ENCODE results near the gene CNPY1.

CNPY1 gene

DNA sequence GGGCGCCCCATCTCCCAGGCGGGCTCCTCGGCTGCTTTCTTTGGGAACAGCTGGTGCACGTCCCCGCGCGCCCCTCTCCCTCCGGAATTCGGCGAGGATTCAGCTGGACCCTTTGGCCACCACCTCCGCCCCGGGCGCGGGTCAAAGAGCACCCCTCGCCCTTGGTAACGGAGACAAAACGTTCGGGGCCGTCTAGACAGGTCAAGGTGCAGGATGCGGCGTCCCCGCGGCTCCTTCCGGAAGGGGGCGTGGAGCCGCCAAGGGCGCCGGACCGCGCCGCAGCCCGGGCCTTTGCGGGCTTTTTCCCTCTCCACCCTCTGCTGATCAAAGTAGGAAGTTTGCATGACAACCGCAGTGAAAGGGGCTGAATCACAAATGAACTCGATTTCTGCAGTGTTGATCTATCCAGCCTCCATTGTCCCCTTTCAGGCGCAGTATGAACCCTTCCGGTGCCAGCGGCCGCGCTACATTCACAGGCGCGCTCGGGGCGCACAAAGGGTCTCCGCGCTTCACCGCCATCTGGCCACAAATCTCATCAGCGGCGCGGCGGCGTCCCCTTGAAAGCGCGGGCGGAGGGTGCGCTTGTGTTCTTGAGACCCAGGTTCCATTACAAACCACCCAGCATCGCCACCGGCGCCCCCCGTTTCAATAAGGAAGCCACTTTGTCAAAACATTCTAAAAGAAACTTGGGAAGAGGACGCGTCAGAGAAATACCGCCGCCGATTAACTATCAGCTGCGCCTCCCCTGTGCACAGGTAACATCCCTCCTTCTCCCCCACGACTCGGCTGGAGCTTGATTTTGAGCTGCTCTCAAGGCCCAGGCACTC is 36.4 kb downstream of the CNPY1 start:
- no peak for FAIRE-seq

DNA sequence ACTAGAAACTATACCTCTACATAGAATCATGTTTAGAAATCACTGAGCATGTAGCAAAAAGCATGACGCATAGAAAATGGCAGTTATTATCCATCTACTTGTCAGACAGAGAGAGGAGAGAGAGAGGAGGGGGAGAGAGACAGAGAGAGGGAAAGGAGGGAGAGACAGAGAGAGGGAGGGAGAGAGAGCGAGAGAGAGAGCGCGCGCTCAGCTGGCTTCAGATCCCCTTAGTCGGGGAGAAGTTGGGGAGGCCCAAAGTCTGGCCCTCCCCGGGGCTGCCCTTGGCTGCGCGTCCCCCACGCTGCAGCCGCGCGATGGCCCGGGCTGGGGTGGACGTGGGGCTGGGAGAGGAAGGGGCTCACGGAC is 37.0 kb downstream of the CNPY1 start:
- no peak for FAIRE-seq

GRCh38 chr7:155508376-155509358 is 37.7 kb downstream of the CNPY1 start:
- FAIRE-seq, result no peak

GRCh38 chr7:155507576-155507975 is 38.8 kb downstream of the CNPY1 start:
- FAIRE-seq, result no peak

DNA sequence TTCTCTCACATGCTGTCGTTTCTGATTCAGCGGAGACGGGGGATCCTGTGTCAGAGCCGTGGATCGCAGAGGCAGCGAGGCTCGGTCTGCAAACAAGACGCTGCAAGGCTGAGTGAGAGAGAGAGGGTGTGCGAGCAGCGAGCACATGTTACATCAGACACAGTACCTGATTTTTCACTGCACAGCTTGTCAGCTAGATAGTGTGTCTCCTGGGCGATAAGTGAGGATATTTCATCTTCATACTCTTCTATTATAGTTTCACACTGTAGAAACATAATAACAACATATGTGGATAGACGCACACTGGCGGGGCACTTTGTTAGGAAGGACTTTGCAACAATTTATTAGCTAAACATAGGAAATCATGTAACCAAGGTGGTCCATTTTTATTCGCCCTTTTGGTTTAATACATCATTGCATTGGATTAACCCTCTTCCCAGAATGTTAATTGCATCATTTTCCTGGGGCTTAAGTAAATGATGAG is 39.5 kb downstream of the CNPY1 start:
- FAIRE-seq, result no peak

GRCh38 chr7:155505422-155505793 is 41.0 kb downstream of the CNPY1 start:
- no peak for FAIRE-seq

DNA sequence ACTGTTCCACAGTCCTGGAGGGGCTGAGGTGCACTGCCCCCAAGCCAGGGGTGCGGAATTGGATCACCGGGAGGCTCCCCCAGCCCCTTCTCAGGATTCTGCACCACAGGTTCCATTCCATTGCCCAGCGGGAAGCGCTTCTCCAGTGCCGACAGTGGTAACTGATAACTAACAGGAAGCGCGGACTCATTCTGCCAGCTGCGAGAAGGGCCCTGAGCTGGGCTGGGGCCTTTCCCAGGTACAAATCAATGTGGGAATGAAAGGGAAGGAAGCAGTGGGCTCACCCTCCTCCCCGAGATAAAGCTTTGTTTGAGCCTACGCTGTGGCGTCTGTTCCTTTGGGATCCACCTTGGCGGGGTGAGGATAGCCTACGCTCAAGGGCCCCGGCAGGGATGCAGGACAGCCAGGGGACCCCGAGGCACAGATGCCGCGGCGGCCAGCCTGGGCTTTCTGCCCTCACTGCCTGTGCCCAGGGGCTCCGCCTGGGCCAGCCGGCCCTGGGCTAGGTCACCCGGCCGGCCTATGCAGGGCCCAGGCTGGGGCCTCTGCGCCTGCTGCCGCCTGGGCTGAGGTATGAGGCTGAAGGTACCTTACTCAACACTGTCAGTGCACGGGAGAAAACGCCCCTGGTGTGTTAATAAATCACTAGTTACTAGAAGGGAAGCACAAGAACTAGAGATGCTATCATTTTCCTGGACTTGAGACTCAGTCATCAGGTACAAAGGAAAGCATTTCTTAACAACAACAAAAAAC is 49.0 kb downstream of the CNPY1 start:
- FAIRE-seq, result no peak

DNA sequence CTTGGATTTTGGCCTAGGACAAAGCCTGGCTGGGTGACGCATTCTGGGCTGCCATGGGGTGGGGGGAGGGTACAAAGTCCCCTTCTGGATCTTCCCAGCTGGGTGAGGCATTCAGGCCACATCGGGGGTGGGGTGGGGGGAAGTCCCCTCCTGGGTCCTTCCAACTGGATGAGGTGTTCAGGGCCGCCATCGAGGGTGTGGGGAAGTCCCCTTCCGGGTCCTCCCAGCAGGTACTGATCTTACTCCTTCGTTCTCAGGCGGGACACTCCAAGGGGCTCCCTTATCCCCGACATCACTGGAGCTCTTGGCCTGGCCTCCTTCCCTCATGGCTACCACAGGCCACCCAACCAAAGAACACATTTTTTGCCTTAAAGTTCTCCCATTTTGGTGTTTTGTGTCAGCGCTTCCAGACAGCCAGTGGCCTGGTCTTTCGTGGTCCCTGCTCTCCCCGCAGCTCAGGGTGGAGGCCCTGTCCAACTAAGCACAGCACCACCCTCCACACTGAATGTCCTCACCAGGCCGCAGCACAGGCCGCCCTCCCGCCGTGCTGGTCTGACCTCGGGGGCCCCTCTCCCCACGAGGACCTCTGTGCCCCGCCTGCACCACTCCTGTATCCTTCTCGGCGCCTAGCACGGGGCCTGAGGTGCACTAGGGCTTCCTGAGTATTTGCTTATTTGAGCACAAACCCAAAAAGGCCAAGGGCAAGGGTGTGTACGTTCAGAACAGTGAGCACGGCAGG is 49.9 kb downstream of the CNPY1 start:
- no peak for FAIRE-seq

DNA sequence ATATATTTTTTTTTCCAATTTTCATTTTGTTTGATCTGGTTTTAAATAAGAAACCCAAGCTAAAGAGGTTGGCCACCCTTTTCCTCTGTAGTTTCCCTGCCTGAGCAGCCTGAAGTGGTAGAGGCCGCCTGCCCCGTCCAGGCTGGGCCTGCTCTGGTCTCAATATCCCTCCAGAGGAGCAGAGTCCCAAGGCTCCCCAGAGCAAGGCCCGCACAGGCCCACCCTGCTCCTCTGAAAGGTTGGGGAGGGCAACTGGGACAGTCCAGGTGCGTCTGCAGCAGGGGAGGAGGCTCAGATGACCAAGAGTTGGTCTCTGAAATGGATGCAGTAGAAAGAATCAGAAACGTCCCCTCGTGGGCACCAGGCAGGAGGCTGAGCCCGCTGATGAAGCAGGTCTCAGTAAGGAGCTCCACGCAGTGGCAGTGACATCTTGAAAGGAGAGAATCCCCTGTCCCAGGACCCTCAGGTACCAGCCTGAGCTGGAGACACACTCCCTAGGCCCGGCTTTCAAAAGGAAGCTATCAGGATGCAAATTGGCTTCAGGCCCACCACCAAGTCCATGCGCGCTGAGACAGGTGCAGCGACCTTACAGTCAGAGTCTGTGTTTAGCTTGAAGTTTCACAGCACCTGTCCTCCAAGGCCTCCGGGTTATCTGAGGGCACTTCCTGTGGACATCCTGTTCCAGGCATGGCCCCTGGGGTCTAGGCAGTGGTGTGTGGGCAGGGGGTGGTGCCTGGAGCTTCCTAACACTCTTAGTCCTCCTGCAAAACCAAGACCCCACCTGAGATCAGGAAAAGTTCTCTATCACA is 50.7 kb downstream of the CNPY1 start:
- FAIRE-seq, result no peak

DNA sequence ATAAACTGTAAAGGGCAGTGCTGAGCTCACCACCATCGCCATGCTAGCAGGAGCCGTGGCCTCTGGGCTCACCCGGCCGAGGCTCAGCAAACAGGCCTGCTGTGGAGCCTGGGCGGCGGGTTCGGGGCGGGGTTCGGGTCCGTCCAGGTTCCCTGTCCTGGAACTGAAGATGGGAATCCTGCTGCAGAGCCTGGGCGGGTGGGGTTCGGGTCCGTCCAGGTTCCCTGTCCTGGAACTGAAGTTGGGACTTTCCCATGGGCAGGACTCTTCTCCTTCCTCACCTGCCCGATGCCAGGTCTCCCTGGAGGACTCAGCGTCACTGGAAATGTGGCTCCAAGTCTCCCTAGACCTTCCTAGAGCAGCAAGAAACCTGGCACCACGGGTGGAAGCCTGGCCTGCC is 51.8 kb downstream of the CNPY1 start:
- no peak for FAIRE-seq

GRCh38 chr7:155493744-155494538 is 52.4 kb downstream of the CNPY1 start:
- FAIRE-seq, result no peak

DNA sequence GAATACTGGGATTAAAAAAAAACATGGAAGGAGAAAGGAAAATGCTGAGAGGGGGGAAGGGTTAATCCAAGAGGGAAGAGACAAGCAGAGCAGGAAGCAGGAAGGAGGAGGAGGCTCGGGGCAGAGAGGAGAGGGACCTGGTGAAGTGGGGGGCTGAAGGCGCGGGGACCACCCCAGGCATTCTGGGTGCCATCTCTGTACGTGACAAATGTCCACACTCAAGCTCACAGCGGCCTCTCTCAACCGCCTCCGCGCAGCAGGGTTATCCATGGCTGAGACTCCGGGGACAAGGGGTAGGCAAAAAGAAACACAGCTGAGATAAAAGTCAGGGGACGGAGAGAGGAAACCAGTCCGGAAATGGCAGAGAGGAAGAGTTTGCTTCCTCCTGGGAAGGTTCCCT is 54.5 kb downstream of the CNPY1 start:
- FAIRE-seq, result no peak

DNA sequence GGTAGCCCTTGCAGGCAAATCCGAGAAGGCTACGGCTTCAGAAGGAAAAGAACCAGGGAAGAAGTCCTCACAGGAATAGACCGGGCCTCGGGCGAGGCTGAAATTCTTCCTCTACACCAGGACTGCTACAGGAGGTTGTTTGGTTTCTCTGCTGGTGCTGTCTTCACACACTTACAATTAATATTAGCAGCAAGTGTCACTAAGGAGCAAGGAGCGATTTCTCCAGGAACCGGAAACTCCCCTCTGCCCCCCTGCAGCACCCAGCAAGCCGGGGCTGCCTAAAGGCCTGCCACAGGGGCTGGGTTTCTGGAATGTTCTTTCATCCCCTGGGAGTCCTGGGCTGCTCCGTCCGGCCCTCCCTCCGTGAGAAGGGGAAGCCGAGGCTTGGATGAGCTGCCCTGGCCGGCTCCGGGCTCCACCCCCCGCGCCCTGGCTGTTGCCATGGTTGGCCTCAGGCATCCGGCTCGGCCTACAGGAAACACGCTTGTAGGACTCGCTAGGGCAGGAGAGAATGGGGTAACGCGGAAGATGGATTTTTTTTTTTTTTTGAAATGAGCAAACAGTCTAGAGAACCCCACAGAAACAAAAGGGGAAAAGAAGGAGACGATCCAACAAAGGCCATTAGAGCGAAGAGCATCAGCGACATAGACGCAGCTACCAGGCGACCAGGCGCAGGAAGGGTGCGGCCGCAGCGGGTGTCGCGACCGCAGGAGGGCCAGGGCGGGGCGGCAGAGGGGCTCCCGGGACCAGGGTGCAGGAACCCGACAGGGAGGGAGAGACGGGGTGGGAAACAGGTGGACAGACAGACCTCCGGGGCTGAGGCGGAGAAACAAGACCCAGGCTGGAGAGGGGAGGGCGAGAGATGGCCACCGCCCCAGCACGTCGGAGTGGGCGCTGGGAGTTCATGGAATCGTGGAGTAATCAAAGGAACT is 55.4 kb downstream of the CNPY1 start:
- no peak for FAIRE-seq

DNA sequence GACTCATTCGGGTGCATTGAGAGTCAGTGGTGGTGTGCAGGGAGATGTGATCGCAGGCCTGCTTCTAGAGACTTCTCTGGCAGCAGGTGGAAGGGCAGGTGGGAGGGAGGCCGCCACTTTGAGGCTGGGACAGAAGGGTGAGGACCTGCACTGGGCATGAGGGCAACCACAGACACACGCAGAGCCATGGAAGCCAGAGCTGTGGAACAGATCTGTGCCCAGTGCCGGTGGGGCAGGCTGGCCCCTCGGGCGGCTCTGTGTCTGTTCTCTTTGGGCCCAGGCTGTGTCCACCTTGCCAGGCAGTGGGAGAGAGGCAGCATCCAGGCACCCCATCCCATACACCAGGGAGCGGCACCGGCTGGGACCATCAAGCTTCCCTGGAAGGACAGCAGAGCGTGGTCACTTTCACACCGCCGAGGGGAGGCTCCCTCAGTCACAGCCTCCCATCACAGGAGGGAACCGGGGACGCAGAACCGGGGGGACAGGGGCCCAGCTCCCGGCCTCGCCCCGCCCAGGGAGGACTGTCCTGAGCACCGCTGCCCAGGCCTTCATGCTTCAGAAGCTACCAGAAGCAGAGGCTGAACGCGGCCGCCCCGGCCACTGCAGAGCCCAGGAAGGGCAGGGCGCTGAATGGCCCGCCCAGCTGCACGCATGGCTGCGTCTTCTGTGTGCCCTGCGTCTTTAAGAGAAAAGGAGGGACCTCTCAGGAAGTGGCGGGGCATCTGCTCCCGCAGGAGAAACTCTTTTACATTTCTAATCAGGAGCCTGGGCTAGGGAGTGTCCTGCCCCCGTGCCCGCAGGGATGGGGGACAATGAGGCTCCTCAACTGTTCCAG is 56.3 kb downstream of the CNPY1 start:
- no peak for FAIRE-seq

DNA sequence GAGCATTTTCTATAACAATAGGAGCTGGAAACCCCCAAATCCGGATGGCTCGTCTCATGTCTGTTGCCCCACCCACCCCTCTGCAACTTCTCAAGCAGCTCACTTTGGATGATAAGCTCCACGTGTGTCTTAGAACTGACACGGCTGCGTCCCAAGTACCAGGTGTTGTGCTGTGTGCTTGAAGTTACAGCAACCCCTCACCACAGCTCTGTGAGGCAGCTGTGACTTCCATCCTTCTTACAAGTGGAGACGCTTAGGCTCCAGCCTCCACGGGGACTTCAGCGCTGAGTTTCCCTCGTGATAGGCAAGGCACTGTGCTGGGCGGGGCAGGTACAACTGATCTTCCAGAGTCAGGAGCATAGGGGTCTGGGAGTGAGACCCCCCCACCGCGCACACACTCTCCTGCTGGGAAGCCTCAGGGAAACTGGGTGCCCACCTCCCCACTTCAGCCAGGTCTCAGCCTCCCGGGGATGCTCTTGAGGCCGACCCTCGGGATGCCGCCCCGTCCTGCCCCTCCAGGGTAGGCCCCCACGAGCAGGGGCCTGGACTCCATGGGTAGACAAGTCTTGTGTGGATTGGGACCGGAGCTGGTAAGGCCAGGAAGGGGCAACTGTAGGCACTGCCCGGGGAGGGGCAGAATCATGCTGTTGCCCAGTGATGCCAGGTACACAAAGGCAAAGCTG is 57.1 kb downstream of the CNPY1 start:
- FAIRE-seq, result no peak

DNA sequence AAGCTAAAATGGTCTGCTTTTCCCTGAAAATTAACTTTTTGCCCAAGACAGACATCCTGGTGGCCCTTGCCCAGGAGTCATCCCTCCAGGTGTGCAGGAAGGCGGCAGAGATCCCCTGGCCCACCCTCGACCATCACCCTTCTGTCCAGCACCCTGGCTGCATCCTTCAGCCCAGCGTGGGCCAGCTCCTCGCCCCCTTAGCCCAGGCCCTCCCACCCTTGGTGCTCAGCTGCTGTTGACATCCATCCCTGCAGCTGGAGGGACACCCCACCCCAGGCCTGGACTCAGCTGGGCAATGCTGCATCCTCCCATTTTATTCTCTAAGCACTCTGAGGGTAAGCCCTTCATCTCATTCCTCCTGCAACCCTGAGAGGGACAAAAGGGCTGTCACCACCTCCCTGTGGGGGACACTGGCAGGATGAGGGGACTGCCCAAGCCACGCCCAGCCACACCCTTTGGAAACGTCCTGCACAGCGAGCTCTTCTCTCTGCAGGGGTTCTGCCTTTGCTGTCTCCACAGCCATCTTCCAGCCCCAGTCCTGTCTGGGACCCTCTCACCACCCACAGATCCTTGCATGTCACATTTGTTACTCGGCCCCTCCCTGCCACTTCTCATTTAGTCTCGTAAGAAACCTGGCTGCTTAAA is 57.8 kb downstream of the CNPY1 start:
- FAIRE-seq, result no peak
